ENCODE results near the gene MYOCOS.
"Not testable (repeated sequence)": the region's sequence is repeated elsewhere in the genome, so short reads cannot be mapped to it uniquely, and the experiment has no call there.

Gene MYOCOS

DNA sequence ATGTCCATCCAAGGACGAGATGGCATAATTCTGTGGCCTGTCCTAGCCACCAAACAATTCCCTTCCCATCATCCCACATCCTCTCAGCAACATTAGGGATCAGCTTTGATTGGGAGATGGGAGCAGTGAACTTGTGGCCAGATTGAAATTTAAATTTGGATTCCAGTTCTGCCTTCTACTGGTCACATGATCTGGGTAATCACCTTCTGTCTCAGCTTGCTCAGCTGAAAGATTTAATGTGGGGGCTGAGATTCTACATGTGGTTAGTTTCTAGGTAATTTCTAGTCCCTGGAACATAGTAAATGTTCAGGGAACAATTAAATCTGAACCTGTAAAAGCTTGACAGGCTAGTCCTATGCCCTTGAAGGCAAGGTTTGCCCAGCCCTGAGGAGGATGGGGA, 3.2 kb downstream of the MYOCOS start:
- DNase-seq (ENCODE audit: low read depth in 2 of 2) = no peak

DNA sequence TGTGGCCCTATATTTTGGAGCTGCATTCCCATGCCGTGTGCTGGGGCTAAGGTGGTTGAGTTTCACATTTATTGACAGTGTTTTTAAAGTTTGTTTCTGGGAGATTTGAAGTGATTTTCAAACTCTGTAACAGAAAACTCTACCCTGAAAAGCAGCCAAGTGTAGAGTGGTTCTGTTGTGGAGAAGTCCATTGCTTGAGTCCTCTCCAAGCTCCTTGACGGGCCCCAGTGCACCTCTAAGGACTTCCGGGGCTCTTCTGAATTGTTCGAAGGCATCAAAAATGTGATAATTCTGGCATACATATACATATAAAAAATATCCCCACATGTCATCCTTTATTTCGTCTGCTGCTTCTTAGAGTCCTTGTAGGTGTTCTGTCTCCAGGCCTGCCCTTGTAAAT, 5.0 kb downstream of the MYOCOS start:
- no peak for DNase-seq (ENCODE audit: low read depth in 2 of 2)

DNA sequence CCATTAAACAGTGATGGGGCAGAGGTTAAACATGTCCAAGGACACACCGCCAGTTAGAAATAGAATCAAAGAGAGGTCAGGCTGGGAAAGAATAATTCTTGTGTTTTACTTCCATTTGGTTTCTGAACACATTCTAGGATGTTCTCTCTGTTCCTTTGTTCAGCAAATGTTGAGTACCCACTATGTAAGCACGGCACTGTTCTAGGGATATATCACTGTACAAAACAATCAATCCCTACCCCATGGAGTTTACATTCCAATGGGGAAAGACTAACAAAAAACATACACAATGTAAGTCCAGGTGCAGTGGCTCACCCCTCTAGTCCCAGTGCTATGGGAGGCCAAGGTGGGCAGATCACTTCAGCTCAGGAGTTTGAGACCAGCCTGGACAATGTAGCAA, 6.2 kb downstream of the MYOCOS start:
- DNase-seq (ENCODE audit: low read depth in 2 of 2) = no peak

DNA sequence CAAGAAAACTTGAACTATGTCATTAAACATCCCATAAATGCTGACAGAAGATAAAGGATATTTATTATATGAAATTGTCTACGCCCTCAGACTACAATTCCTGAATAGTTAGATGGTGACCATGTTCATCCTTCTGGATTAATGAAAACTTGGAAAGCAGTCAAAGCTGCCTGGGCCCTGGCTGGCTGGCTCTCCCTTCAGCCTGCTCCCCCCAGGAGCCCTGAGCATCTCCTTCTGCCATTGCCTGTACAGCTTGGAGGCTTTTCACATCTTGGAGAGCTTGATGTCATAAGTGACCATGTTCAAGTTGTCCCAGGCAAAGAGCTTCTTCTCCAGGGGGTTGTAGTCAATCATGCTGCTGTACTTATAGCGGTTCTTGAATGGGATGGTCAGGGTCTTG, 13.6 kb downstream of the MYOCOS start:
- DNase-seq (ENCODE audit: low read depth in 2 of 2) = no peak

DNA sequence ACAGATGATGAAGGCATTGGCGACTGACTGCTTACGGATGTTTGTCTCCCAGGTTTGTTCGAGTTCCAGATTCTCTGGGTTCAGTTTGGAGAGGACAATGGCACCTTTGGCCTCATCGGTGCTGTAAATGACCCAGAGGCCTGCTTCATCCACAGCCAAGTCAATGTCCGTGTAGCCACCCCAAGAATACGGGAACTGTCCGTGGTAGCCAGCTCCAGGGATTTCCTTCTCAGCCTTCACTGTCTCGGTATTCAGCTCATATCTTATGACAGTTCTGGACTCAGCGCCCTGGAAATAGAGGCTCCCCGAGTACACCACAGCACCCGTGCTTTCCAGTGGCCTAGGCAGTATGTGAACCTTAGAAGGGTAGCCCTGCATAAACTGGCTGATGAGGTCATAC, 14.1 kb downstream of the MYOCOS start:
- DNase-seq (ENCODE audit: low read depth in 2 of 2) = no peak

DNA sequence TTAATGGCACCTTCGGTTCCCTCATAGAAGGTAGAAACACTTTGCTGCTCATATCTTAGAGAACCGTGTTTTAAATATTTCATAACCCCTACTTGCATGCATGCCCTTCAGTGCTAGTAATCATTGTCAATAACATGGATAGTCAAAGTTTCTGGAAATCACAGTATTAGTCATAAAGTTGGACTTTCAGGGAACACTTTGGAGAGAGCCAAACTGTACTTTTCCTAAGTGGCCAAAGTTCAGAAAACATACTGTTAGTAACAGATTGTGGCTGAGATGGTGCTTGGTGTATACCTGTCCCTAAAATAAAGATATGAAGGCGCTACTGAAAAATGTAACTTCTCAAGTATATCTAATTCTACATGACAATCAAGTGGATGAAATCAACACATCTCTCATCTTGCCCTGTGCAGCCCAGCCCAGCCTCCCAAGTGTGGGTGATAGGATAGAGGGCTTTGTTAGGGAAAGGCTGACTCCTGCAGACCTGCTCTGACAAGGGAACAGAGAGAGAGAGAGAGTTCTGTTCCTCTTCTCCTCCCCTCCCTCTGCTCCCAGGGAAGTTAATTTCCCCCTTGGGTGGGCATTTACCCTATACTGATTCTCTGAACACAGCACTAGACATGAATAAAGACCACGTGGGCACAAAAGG, 16.0 kb downstream of the MYOCOS start:
- DNase-seq (ENCODE audit: low read depth in 2 of 2) = no peak

DNA sequence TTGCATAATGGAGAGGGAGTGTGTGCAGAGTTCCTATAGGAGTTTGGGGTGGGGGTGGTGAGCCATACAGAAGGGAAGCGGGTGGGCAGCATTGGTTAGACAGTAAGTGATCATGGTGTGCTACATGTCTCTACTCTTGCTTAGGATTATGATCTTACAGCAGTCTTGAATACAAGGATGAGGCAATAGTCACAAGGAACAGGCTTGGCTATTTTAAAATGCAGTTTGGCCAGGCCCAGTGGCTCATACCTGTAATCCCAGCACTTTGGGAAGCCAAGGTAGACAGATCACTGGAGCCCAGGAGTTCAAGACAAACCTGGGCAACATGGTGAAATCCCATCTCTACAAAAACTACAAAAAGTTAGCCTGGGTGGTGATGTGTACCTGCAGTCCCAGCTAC, 18.2 kb downstream of the MYOCOS start:
- DNase-seq (ENCODE audit: low read depth in 2 of 2) = no peak

DNA sequence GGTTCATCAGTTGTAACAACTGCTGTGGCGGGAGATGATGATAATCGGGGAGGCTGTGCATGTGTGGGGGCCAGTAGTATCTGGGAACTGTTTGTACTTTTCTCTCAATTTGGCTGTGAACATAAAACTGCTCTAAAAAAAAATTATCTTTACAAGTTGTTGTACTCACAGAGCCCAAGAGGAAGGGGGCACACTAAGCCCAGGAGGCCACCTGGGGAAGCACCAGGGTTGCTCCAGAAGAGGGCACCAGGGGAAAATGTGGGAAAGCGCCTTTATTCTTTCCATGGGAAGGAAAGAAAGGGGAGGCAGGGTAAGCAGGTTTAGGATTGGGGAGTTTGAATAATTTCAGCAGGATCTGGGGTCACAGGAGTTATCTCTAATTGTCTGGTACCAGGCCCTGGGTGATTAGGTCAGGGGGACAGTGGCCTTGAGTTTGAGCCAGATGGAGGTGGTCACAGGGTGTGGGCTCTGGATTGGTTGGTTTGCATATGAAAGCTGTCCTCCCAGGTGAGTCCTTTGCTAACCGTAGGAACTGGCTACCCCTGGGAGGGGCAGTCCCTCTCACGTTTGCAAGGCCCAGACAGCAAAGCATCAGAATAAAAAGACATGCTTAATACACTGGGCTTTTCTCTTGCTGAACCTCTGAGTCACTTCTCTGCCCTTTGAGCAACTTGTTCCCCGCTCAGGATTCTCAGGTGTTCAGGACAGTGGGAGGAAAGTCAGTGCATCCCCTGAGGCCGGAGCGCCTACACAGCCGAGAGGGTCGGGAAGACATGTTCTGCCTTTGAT, 19.2 kb downstream of the MYOCOS start:
- no peak for DNase-seq (ENCODE audit: low read depth in 2 of 2)

DNA sequence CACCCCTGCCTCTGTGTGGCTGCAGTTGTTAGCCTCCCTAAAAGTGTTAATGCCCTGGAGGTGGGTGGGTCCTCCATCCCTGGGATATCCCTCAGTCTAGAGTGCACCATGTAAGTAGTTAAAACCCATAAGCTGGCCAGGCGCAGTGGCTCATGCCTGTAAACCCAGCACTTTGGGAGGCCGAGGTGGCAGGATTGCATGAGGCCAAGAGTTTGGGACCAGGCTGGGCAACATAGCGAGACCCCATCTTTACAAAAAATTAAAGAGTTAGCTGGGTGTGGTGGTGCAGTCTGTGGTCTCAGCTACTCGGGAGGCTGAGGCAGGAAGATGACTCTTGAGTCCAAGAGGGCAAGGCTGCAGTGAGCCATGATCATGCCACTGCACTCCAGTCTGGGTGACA, 20.2 kb downstream of the MYOCOS start:
- DNase-seq (ENCODE audit: low read depth in 2 of 2) = no peak

DNA sequence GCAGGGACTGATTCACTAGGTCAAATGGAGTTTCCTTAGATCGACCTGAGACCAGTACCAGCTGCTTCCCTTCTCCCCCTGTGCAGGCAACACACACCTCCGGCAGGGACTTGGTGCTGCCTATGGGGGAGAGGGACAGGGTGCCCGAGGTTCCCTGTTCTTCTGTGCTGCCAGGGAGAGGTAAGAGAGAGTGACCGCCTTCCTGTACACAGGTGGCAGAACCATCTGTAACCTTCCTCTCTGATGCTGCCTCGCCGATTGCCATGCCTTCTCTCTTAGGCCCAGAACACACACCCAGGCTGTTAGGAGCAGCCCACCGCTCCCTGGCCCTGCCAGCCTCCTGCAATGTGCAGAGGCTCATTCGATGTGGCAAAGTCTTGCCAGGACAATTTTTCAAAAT, 21.1 kb downstream of the MYOCOS start:
- DNase-seq (ENCODE audit: low read depth in 2 of 2) = no peak

DNA sequence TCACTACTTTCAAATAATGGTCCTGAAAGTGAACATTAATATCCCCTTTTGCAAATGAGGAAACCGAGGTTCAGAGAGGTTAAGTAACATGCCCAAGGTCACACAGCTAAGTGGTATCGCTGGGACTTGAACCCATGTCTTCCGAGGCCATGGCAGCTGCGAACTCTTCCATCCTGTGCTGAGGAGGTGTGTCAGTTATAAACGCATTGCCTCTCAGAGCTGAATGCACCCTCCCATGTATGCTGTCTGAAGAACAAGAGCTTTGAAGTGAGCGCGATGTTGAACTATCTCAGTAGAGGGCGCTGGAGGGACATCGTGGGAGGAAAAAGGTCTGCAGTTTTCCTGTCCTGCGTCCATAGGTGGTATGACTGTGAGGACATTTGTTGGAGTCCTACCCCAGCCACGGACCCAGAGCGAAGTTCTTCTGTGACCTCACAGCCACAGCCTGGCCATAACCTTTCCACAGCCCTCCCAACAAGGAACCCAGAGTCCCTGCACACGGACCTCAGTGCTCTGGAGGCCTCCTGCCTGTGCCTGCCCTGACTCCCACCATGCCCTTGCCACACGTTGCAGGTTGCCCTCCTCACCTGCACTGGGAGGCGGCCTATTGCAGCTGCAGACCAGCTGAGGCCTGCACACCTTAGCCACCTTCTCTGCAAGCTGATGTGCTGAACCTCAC, 22.9 kb downstream of the MYOCOS start:
- DNase-seq (ENCODE audit: low read depth in 2 of 2) = peak; percentile 46 to 50

DNA sequence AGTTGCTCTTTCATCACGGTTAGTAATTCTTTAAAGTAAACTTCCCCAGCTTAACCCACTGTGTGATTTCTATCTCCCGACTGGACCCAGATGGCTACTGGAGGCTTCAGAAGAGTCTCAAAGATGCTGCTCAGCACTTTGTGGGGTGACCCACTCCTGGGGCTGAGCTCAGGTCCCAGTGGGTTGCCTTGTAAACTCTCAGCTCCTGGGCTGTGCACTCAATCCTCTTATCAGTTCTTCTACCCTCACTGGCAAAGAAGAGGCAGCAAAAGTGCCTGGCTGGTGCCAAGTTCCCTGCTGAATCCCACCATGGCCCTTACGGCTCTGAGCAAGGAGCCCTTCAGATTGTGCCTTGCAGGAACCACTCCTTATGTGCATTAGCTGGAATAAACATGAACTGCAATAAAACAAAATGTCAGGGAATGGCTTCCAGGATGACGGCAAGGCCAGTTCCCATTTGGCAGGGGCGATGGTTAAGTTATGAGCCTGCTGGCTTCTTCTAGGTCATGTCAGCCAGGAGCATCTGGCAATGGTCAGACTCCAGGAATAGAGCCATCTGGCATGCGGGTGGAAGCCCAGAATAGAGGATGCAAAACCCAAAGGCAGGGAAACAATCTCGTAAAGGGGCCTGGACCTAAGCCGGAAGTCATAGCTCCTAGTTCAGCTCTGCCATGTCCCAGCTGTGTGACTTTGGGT, 23.7 kb downstream of the MYOCOS start:
- no peak for DNase-seq (ENCODE audit: low read depth in 2 of 2)

DNA sequence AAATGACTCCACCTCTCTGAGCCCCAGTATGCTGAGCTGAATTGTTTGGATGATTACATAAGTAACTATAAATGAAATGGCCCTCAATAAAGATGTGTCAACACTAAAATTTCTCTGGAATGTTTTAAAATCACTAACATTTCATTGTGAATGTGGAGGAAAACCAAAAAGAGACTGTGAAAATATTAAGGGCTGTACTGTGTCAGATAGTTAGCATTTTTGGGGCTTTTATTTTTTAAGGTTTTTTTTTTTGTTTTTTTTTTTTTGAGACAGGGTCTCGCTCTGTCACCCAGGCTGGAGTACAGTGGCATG, 24.2 kb downstream of the MYOCOS start:
- DNase-seq (ENCODE audit: low read depth in 2 of 2) = no peak

DNA sequence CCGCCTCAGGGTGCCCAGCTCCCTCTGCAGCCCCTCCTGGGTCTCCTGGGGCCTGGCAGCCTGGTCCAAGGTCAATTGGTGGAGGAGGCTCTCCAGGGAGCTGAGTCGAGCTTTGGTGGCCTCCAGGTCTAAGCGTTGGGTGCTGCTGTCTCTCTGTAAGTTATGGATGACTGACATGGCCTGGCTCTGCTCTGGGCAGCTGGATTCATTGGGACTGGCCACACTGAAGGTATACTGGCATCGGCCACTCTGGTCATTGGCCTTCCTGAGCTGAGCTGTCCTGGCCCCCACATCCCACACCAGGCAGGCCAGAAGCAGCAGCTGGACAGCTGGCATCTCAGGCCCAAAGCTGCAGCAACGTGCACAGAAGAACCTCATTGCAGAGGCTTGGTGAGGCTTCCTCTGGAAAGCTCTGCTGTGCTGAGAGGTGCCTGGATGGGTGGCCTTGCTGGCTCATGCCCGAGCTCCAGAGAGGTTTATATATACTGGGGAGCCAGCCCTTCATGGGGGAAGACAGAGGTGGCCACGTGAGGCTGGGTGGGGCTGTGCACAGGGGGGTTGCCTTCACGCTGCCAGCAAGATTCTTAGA, 30.3 kb downstream of the MYOCOS start, which contains the start of gene MYOC:
Gene MYOC (minus strand): TSS at position 455 of the 589 bp plus-strand sequence. CDS start 77 bp downstream, at position 378.
- DNase-seq (ENCODE audit: low read depth in 2 of 2) = no peak

DNA sequence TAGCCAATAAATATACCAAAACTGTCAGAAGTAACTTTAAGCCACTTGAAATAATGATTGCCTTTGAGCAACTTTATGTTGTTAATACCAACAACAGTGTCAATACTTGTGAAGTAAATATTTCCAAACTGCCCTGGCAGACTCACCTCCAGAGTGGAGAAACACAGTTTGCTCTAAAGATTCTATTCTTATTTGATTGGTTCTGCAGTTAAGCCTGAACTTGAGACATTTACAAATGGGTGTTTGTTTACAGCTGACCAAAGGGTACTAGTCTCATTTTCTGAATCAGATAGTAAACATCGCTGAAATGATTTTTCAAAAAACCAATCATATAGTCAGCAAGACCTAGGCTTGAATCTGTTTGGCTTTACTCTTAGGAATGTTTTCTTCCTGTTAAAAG, 31.8 kb downstream of the MYOCOS start:
- DNase-seq (ENCODE audit: low read depth in 2 of 2) = no peak

DNA sequence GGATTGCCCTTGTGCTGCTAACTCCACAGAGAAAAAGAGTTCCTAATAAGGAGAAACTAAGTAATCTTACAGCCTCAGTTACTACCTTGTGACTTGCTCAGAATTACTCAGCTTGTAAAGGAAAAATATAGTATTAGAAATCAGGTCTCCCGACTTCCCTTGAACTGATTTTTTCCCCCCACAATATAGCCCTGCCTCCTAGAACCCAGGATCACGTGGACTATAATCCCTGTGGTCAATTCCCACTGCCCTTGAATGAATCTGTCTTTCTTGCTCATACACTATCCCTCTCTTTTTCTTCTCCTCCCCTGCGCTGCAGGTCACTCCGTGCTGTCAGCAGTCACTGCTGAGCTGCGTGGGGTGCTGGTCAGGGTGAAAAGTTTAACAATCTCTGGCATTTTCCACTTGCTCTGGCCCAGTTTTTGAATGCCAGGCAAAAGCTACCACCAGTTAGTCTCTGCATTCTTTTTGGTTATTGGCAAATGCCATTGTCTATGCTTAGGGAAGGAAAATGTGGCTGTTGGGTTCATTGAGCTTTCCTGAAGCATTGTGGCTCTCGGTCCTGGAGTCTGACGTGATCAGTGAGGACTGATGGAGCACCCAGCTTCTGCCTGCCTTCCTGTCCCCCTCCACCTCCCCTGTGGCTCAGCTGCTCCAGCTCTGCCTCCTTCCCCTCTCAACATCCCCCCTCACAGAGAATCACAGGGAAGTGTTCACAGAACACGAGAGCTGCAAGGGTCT, 32.3 kb downstream of the MYOCOS start:
- no peak for DNase-seq (ENCODE audit: low read depth in 2 of 2)

DNA sequence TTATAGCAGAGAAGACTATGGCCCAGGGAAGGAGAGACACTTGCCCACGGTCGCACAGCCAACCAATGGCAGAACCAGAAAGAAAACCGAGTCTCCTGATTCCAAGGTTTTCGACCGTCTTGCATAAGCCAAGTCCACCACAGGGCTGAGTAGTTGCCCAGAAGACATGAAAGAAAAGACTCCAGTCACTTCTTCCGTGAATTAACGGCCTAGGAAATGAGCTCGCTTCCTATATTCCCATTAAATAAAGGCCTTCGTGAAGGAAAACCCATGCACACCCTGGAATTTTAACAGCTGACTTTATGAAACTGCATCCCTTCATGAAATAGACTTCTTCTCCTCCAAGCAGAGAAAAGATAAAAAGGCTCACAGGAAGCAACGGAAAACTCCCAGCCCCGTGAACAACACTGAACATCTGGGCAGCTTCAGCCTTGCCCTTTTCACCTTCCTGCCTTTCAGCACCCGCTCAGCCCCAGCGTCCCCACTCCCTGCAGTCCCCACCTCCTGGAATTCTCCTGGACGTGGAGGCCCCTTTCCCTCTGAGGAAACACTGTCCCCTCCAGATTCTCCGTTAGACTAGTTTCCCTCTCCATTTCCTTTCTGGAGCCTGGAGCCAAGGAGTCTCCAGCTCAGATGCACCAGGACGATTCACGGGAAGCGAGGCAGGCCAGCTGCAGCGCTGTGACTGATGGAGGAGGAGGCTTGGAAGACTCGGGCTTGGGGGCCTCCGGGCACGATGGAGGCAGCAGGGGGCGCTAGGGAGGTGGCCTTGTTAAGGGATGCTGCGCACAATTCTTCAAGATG, 33.1 kb downstream of the MYOCOS start:
- peak; percentile 57 to 71 for DNase-seq (ENCODE audit: low read depth in 2 of 2)

DNA sequence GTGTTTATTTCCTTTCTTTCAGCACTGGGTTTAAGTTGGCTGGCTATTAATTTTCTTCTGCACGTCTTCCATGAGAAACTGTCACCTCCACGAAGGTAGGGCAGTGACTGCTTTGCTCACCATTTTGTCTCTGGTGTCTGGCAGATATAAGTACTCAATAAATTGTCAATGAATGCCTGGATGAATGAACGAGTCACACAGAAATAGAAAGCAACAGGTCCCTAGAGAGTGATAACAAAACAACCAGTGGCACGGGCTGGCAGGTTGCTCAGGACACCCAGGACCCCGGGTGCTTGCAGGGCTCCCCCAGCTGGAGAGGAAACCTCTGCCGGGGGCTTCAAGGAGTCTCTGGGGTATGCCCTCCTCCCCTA, 33.7 kb downstream of the MYOCOS start:
- DNase-seq (ENCODE audit: low read depth in 2 of 2) = no peak

DNA sequence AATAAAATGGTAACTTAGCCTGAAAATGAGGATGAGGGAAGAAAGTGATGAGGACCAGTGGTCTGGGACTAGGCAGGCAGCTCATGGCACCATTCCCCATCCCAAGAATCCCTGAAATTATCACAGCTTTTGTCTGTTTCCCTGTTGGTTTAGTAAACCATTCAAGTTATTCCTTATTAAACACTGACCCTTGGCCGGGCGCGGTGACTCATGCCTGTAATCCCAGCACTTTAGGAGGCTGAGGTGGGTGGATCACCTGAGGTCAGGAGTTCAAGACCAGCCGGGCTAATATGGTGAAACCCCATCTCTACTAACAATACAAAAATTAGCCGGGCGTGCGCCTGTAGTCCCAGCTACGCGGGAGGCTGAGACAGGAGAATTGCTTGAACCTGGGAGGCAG, 34.2 kb downstream of the MYOCOS start:
- DNase-seq (ENCODE audit: low read depth in 2 of 2) = not testable (repeated sequence)

DNA sequence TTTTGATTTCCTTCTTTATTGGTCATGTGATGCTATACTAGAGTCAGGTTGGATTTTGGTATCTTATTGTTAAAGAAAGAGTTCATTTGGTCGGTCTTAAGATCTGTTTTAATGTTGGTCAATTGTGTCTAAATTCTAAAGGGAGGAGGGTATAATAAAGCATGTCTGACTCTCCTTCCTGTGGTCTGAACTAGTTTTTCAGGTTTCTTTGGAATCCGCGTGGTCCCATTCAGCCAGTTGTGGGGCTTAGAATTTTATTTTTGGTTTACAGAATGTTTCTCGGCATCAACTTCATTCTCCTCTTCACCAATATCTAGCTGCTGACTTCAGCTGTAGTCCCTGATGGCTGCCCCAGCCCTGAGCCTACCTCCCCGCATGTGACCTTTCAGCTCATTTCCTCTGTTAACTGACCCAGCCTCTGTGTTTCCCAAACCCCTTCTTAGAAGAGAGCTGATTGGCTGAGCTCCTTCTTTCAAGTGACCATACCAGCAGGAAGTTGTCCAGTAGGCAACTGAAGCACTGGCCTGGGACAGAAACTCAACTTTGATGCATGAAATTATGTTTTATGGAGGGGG, 39.1 kb downstream of the MYOCOS start:
- no peak for DNase-seq (ENCODE audit: low read depth in 2 of 2)
